ENCODE results near the gene CRELD2. TPM values are rescaled to one million over a fixed set of nuclear protein-coding genes. Genes with fewer than 3 reads are reported as not detected.

The CRELD2 gene
- polyA plus RNA-seq, 3 donors, result 20.3 to 33.2 (median 27.6) TPM

DNA sequence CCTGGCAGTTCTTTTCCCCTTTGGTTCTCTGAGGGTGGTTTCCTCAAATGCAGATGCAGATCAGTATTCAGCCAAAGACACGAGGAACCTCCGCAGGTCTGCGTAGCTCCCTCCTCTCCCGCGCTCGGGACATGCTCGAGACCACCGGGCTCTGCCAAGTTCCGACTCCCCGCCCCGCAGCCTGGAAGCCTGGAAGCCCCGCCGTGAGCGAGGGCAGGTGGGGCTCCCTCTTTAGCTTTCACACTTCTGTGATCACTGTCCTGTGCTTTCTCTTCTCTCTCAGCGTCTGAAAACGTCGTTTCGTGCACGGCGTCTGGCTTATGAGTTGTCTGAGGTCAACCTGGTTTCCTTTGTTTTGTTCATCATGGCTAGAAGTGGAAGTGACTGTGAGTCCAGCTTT is 38.2 kb upstream of the CRELD2 start:
- peaks cover 8 to 38% (median 30%) of the 10 kb centered on the region in 7 donors for H3K9me3 Mint-ChIP-seq
- Histone ChIP-seq H3K27ac (ENCODE audit: low read depth in 1 of 2, low read length in 2 of 2) (no peak overlapping the region), H3K4me1 (ENCODE audit: control insufficient read depth in 1 of 2, insufficient read depth in 2 of 2, low read length in 2 of 2) (no peaks in the 10 kb centered on the region), H3K9me3 (replicated peaks in 1 of 2; ENCODE audit: control insufficient read depth in 1 of 2, insufficient read depth in 1 of 2, low read length in 2 of 2) (peaks cover under 1 to 43% of the 10 kb centered on the region in 2 donors), H3K4me2 (replicated peaks; ENCODE audit: extremely low read depth, low read length, poor library complexity, severe bottlenecking) (no peak overlapping the region), H4K20me1 (ENCODE audit: insufficient read depth, low read length) (peaks cover 40% of the 10 kb centered on the region), H3K36me3 (replicated peaks in 1 of 2; ENCODE audit: control insufficient read depth in 1 of 2, insufficient read depth in 2 of 2, low read length in 2 of 2) (peaks cover 26 to 54% of the 10 kb centered on the region in 2 donors), H3K4me3 (replicated peaks in 1 of 3; ENCODE audit: low read depth in 2 of 3, low read length in 3 of 3) (no peak overlapping the region), H3K27me3 (ENCODE audit: control insufficient read depth in 2 of 2, insufficient read depth in 2 of 2, low read length in 2 of 2) (no peaks in the 10 kb centered on the region), H3K79me2 (ENCODE audit: insufficient read depth, low read length) (peaks cover 92% of the 10 kb centered on the region), H3K9ac (ENCODE audit: insufficient read depth, low read length, poor library complexity, severe bottlenecking) (no peak overlapping the region), H2AFZ (ENCODE audit: insufficient read depth, low read depth, low read length, poor library complexity, severe bottlenecking) (no peak overlapping the region)
- 95% methylated on average over 14 of the region's 20 CpGs for WGBS (ENCODE audit: insufficient coverage)
- no peak for DNase-seq
- peaks cover 10% of the 10 kb centered on the region for H3K4me1 Mint-ChIP-seq
- H3K36me3 Mint-ChIP-seq, result peaks cover 39 to 62% of the 10 kb centered on the region in 2 donors
- no peak for TF ChIP-seq CTCF (IDR thresholded peaks at IDR 0.05)
- peak overlapping the region in 1 of 2 donors; percentile 55 for H3K4me3 Mint-ChIP-seq
- H3K27me3 Mint-ChIP-seq (ENCODE audit: low read depth in 3 of 3), result peaks cover 0 to 2% (median 0%) of the 10 kb centered on the region in 3 donors
- intact Hi-C loops (cut with micrococcal nuclease), result no loop called here
- peak overlapping the region in 3 of 7 donors; percentile 3 to 47 (median 19) for H3K27ac Mint-ChIP-seq

GRCh38 chr22:49881856-49882255 is 36.6 kb upstream of the CRELD2 start:
- no peak overlapping the region for H3K4me2 ChIP-seq (replicated peaks; ENCODE audit: extremely low read depth, low read length, poor library complexity, severe bottlenecking)
- H4K20me1 ChIP-seq (ENCODE audit: insufficient read depth, low read length), result peaks cover 32% of the 10 kb centered on the region
- DNase-seq, result no peak
- peaks cover 12 to 59% of the 10 kb centered on the region in 2 donors for H3K9me3 ChIP-seq (replicated peaks in 1 of 2; ENCODE audit: control insufficient read depth in 1 of 2, insufficient read depth in 1 of 2, low read length in 2 of 2)
- peaks cover 10% of the 10 kb centered on the region for H3K4me1 Mint-ChIP-seq
- H3K27me3 Mint-ChIP-seq (ENCODE audit: low read depth in 3 of 3), result peaks cover 0 to 2% (median 0%) of the 10 kb centered on the region in 3 donors
- H2AFZ ChIP-seq (ENCODE audit: insufficient read depth, low read depth, low read length, poor library complexity, severe bottlenecking), result no peak overlapping the region
- H3K4me3 ChIP-seq (replicated peaks in 1 of 3; ENCODE audit: low read depth in 2 of 3, low read length in 3 of 3), result no peak overlapping the region
- H3K4me3 Mint-ChIP-seq, result no peak overlapping the region
- peaks cover 14 to 52% (median 39%) of the 10 kb centered on the region in 7 donors for H3K9me3 Mint-ChIP-seq
- H3K4me1 ChIP-seq (ENCODE audit: control insufficient read depth in 1 of 2, insufficient read depth in 2 of 2, low read length in 2 of 2), result no peaks in the 10 kb centered on the region
- H3K79me2 ChIP-seq (ENCODE audit: insufficient read depth, low read length), result peaks cover 88% of the 10 kb centered on the region
- peaks cover 48 to 67% of the 10 kb centered on the region in 2 donors for H3K36me3 Mint-ChIP-seq
- TF ChIP-seq CTCF (IDR thresholded peaks at IDR 0.05), result no peak
- H3K36me3 ChIP-seq (replicated peaks in 1 of 2; ENCODE audit: control insufficient read depth in 1 of 2, insufficient read depth in 2 of 2, low read length in 2 of 2), result peaks cover 37 to 60% of the 10 kb centered on the region in 2 donors
- no peak overlapping the region for H3K27ac ChIP-seq (ENCODE audit: low read depth in 1 of 2, low read length in 2 of 2)
- intact Hi-C loops (cut with micrococcal nuclease), result no loop called here
- no CpG with 5 or more reads among the region's 2 CpGs for WGBS (ENCODE audit: insufficient coverage)
- no peaks in the 10 kb centered on the region for H3K27me3 ChIP-seq (ENCODE audit: control insufficient read depth in 2 of 2, insufficient read depth in 2 of 2, low read length in 2 of 2)
- no peak overlapping the region for H3K9ac ChIP-seq (ENCODE audit: insufficient read depth, low read length, poor library complexity, severe bottlenecking)
- no peak overlapping the region for H3K27ac Mint-ChIP-seq

Measured in CD14-positive monocyte (primary cell).